ENCODE data around the gene VDR.

VDR gene

DNA sequence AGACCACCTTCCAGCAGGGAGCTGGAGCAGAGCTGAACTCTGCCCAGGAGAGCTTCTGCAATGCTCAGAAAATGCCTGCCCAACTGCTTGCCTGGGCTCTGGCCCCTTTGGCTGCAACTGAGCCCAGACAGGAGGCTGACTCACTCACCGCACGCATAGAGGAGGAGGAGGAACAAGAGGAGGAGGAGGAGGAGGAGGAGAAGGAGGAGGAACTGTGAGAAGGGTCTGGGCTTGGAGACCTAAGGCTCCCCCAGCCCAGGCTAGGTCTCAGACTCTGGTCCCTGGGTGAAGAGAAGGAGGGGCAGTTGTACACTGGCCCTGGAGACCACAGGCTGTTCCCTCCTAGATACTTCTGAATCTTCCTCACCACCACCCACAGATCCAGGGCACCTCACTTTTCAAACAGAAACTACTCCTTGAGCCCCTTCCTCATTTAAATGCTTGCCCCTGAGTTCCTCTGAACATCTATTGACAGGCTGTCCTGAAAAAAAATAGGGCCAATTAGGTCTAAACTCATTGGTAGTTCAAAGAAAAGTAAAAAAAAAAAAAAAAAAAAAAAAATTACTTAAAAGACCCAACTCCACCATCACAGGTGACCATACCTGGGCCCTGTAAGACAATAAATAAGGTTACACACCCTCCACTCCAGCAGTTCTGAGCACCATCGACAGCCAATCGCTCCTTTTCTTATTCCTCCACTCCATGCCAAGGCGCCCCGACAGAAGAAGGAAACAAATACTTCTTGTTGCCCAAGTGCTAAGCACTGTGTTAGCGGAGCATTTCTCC is 674 bp downstream of the VDR start:
- ChIA-PET POLR2A (ENCODE audit: low non-redundant PET) (interaction anchor here (0.6 to 1.6 kb wide), 7 partner anchors 10 to 215 kb away, joined by 3 to 5 read pairs (median 4); partner anchors contain the start of genes PFKM and TMEM106C), CTCF (interaction anchor here (0.6 to 1.2 kb wide), 3 partner anchors 18 to 120 kb away, joined by 3 to 6 read pairs (median 3); no protein-coding TSS in a partner anchor)
- 0 out of 2 replicates have a peak, but pooled peaks have one; percentile 27 for TF ChIP-seq CTCF (conservative IDR thresholded peaks at IDR 0.05; ENCODE audit: low read depth)
- DNase-seq (ENCODE audit: low spot score), result peak; percentile 63
- H3K27ac ChIP-seq, result peak overlapping the region; percentile 92

- H3K27ac ChIP-seq, result peak overlapping the region; percentile 92
- CTCF ChIA-PET, result no interaction called here
- POLR2A ChIA-PET (ENCODE audit: low non-redundant PET), result no interaction called here
- TF ChIP-seq CTCF (conservative IDR thresholded peaks at IDR 0.05; ENCODE audit: low read depth), result no peak
- DNase-seq (ENCODE audit: low spot score), result no peak
Measured at GRCh38 chr12:47903151-47903611, 1.6 kb downstream of the VDR start.

- ChIA-PET CTCF (no interaction called here), POLR2A (ENCODE audit: low non-redundant PET) (no interaction called here)
- no peak for TF ChIP-seq CTCF (conservative IDR thresholded peaks at IDR 0.05; ENCODE audit: low read depth)
- DNase-seq (ENCODE audit: low spot score), result no peak
- H3K27ac ChIP-seq, result peak overlapping the region; percentile 92
Measured at GRCh38 chr12:47902131-47902639, 2.6 kb downstream of the VDR start.

DNA sequence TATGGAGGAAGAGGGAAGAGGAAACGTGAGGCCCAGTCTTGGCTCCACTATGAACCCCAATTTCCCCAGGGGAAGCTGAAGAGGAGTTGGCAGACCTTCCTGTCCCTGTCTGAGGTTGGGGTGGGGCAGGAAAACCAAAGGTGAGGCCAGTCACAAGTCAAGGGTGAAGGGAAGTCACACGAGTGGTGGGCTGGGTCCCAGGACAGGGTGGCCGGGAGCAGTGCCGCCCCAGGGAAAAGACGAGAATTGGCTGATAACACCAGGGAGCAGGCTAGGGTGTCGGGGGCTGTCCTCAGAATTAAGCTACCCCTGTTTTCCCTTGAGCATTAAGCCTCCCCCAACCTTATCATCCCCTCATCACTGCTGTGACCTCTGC is 3.1 kb downstream of the VDR start:
- no peak for DNase-seq (ENCODE audit: low spot score)
- ChIA-PET CTCF (no interaction called here), POLR2A (ENCODE audit: low non-redundant PET) (no interaction called here)
- peak overlapping the region; percentile 92 for H3K27ac ChIP-seq
- no peak for TF ChIP-seq CTCF (conservative IDR thresholded peaks at IDR 0.05; ENCODE audit: low read depth)

DNA sequence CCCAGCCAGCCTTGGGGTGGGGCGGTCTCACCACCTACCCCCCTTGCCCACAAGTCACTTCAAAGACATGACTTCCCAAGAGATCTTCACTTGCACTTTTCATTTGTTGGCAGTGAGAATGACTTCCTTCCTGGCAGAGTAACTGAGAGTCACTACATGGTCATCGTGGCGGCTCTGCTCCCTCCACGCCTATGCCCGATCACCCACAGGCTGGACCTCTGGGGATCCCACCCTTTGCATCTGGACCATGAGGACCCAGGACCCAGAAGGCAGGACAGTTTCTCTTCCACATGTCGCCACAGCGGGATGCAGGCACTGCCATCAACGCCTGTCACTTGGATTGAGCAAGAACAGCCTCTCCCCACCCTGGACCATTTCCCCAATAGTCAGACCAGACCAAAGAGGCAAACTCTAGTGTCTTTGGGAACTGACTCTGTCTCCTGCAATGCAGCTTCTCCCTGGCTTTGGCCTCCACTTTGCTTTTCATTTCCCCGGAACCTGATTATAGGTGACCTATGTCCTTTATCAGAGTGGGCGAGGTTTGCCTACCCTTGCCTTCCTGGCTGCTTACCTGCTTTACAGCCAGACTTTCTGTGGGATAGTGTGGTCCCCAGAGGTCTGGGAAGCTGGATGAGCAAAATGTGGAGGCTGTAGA is 3.6 kb downstream of the VDR start:
- ChIA-PET CTCF (interaction anchor here (1.8 kb wide), 1 partner anchor 48 kb away, joined by 7 read pairs; no protein-coding TSS in a partner anchor), POLR2A (ENCODE audit: low non-redundant PET) (no interaction called here)
- TF ChIP-seq CTCF (conservative IDR thresholded peaks at IDR 0.05; ENCODE audit: low read depth), result no peak
- DNase-seq (ENCODE audit: low spot score), result no peak
- peak overlapping the region; percentile 92 for H3K27ac ChIP-seq
